Islet of Langerhans (tissue), 1 donor: ENCODE results near the gene UNK.
"Not testable (repeated sequence)": the region's sequence is repeated elsewhere in the genome, so short reads cannot be mapped to it uniquely, and the experiment has no call there.

Source experiments
- FAIRE-seq: peaks from one replicate; lab custom pipeline; 2011; peaks lifted over from hg19 to GRCh38; lab: Jason Lieb, UNC

UNK gene

GRCh38 chr17:75837899-75838298 is 53.3 kb downstream of the UNK start:
- FAIRE-seq, result no peak

- no peak for FAIRE-seq
Measured at GRCh38 chr17:75838410-75838809, 53.8 kb downstream of the UNK start.

DNA sequence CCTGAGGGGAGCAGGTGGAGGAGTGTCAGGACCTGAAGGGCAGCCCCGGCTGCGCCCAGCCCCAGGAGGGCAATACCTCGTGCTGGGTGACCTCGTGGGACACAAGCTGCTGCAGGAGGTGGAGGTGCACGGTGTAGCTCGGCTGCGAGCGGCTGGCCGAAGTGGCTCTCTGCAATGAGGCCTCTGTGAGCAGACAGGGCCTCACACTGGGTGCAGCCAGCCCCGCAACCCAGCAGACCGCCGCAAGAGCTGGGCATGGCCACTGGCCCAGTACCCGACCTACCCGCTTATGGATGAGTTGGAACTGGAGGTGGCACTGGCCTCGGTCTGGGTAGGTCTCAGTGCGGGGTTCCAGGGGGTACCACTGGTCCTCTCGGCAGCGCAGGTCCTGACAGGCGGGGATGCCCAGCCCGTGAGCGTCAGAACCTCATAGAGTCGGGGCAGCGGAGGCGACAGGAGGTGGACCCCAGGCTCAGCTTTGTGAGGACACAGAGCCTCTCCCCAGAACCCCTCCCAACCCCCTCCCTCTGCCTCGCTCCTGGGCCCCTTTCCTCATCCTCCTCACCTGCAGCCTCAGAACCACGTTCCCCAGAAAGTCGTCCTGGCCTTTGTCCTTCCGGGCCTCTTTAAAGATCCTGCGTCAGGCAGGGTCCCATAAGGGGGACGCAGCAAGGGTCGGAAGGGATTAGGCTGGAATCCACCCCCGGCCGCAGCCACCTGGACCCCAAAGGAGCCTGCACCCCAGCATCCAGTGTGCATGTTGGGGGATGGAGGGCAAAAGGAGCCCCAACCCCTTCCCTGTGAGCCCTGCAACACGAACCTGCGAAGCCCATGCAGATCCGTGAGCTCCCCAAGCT is 55.6 kb downstream of the UNK start:
- no peak for FAIRE-seq

DNA sequence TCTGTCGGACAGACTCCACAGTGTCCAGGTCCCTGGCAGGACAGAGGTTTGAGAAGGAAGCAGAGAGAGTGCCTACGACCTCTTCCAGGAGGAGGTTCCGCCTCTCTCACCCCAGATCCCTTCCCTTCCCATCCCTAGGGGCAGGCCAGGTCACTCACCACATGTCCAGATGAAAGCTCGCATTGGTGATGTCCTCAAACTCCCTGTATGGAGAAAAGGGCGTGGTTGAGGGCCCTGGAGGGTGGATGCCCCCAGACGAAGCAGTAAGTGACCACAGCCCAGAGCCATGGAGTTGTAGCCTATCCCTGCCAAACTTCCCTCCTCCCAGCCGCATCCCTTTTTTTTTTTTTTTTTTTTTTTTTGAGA is 56.2 kb downstream of the UNK start:
- no peak for FAIRE-seq

DNA sequence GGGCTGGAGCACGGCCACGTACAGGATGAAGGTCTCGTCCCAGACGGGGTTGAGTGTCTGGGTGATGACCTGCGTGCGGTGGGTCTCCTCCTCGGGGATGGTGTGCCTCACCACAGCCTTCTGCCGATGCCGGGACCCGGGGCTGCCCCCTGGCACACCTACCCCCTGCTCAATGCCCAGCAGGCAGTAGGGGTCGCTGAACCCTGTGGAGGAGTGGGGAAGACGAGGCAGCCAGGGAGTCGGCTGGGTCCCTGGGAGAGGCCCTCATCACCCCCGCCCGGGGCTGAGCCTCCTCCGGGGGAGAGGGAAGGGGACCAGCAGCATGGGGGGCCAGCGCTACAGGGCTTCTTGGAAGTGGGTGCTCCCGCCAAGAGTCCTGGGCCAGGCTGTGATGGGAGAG is 57.8 kb downstream of the UNK start:
- FAIRE-seq, result no peak

DNA sequence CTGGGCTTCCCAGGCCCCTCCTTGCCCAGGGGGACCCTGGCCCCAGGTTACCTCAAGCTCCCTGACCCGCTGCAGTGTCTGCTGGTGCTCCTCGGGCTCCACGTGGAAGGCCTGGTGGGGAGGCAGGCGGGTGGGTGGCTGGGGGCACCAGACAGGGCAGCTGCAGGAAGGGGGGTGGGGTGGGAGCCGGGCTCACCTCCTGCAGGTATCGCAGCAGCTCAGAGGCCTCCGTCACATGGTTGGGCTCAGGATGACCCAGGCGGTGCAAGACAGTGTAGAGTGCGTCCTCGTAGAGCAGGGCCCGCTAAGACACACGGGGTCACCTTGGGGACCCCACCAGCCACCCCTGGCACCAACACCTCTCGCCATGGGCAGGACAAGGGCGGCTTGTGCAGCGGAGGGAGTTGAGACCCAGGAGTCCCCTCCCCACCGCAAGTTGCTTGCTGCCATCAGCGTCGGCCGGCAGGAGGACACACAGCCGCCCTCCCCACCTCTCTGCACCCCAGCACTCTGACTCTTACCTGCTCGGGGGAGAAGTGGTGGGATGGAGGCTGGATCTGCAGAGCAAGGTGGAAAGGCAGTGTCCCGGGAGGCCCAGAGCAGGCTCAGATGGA is 58.5 kb downstream of the UNK start:
- no peak for FAIRE-seq

GRCh38 chr17:75843577-75844529 is 59.2 kb downstream of the UNK start, which contains the start of gene UNC13D:
UNC13D (minus strand) TSS chr17:75844404; CDS start chr17:75844337, 67 bp downstream.
- no peak for FAIRE-seq

- FAIRE-seq, result no peak
Measured at GRCh38 chr17:75844530-75845057, 60.0 kb downstream of the UNK start.

DNA sequence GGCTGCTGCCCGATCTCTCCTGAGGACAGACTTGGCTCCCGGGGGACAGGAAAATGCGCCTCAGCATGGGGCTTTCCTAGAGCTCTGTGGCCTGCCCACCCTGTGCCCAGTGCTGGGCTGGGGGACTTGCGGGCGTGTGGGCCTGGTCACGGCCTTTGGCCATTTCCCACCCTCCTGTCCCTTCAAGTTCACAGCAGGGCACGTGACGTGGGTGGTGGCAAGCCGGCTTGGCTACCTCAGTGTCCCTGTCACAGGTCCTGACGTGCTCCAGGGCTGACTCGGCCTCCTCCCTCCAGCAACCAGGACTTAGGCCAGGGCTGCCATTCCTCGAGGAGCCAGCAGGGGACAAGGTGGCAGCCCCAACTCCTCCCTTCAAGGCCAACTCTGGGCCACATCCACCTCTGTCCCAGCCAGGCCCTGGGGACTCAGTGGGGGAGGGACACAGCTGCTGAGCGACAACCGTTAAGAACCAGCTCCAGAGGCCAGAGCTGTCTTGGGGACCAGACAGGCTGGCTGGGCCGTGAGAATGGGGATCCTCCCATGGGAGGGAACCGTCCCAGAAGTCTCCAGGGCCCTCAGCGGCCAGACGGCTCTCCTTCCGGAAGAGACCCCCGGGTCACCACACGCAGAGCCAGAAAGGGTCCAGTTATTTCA is 60.6 kb downstream of the UNK start:
- no peak for FAIRE-seq

DNA sequence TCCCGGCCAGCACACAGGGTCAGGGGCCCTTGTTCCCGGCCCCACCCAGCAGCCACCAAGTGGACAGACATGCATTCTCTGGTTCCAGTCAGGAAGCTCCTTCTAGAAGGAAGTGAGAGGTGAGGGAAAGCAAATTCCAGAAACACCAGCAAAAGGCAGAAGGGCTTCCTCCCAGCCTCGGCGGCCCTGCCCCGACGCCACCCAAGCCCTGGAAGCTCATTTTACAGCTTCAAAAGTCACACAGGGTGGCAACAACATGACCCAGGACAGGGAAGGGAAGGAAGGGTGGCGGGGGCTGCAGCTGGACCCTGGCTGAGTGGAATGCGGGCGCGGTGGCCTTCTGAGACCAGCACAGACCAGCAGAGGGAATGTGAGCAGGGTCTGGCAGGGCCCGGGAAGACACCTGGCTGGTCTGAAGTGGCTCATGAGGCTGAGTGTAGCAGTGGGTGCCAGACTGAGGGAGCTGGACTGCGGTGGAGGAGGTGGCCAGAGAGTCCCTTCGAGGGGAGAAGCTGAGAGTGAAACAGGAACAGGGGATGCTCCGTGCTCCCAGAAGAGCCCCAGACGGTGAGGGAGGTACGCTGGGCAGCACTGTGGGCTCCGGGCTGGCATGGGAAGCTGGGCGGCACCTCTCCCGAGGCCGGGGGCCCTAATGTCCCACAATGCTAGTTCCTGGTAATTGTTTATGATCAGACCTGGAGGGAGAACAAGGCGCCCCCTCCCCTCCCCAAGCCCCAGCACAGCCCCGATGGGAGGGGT is 61.5 kb downstream of the UNK start:
- FAIRE-seq, result no peak

GRCh38 chr17:75846692-75847613 is 62.3 kb downstream of the UNK start:
- no peak for FAIRE-seq

DNA sequence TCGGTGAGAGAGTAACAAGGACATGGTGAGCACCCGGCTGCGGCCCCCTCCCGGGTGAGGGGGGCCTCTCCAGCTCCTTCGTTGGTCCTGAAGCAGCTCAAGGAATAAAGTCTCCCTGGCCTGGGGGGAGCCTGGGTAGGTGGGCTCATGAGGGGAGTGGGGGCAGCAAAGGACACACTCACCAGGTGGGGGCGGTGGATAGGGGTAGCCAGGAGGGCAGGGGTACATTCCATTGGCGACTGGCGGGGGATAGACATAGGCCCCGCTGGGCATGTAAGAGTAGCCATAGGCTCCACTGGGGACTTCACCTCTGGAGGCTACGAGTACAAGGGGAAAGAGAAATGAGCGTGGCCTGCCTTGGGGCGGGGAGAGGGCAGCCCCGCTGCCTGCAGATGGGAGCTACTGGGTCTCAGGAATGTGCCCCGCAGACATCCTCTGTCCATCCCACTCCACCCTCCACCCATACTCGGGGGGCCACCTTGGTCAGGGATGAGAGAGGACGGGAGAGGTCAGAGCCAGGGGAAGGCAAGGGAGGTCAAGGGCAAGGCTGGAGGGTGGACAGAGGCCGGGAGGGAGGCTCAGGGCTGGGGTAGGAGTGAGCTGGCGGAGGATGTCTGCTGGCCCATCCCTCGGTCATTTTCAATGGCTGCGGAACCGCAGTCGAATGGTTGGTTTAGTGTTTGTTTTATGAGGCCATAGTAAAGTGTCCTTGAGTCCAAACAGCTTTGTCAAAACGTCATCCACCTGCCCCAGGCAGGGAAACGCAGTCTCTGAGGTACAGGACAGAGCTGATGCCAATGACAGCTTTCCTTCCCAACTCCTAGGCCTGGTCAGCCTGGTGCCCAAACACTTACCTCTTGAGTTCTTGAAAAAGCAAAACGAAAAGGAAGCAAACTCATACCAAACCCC is 63.3 kb downstream of the UNK start:
- FAIRE-seq, result no peak

DNA sequence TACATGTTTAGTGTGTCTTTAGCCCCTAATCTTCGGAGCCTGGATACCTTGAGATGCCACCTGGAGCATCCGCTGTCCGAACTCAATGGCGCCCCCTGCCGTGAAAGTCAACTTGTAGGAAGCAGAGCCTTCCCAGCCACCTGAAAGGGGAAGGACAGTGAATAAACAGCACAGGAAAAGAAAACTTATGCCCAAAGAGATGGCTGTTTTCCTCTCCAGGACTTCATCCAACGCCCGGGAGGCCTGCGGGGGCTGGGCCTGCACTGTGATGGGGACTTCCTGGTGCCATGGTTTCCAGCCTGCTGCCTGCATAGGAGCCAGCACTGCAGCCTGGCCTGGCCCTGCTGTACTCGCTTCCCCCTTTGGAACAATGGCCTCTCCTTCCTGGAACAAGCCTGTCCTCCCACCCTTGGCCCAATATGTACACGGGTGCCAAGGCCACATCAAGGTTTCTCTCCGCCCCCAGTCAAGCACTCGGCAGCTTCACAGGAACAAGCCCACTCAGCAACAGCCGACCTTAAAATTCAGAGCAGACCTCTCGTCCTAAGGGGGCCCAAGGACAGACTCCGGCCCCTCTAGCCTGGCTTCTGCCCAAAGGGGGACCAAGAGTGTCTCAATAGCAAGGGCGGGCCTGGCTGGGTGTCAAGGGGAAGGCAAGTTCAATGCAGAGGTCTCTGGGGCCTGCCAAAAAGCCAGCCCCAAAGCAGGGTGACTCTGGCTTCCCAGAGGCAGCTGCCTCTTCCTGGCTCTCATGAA is 64.1 kb downstream of the UNK start:
- FAIRE-seq, result no peak

DNA sequence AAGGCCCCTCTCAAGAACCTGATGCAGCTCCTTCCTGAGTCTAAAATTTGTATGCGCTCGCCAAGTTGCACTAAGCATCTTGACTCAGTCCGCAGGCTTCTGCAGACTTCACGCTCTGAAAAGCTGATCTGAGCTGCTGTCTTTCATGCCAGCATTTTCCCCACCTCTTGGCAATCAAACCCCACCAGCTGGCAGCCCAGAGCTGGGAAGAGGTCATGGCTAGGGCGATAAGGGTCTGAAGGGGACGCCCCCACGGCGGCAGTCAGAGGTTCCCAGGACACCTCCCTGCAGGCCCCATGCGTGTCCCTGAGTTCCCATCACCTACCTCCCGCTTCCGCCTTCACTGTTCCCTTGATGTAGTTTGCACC is 64.7 kb downstream of the UNK start:
- no peak for FAIRE-seq

- no peak for FAIRE-seq
Measured at GRCh38 chr17:75849724-75850123, 65.1 kb downstream of the UNK start.

GRCh38 chr17:75850928-75851692 is 66.5 kb downstream of the UNK start:
- no peak for FAIRE-seq

GRCh38 chr17:75851693-75851991 is 67.0 kb downstream of the UNK start:
- FAIRE-seq, result not testable (repeated sequence)

DNA sequence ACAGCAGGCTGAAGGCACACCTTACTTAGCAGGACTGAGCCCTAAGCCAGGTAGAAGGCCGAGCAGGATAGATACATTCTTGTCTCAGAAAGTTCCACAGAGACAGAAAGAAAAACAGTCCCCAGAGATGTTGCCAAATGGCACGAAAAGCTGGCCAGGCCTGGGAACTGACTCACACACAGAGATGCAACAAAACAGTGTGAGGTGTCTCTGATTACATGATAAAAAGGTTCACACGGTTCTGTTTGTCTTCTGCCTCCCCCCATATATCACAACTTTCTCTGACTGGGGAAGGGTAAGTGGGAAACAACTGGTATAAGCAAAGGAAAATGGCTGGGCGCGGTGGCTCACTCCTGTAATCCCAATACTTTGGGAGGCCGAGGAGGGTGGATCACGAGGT is 68.8 kb downstream of the UNK start:
- no peak for FAIRE-seq
